ENCODE results near the gene GJB2. TPM values are rescaled to one million over a fixed set of nuclear protein-coding genes. Genes with fewer than 3 reads are reported as not detected.

The GJB2 gene
- total and polyA plus RNA-seq, 10 of the 15 experiments (the other 5 are each of a cell fraction or from before 2014, with no cell fraction given) = 0.07 to 0.59 (median 0.31) TPM; not detected in 1

DNA sequence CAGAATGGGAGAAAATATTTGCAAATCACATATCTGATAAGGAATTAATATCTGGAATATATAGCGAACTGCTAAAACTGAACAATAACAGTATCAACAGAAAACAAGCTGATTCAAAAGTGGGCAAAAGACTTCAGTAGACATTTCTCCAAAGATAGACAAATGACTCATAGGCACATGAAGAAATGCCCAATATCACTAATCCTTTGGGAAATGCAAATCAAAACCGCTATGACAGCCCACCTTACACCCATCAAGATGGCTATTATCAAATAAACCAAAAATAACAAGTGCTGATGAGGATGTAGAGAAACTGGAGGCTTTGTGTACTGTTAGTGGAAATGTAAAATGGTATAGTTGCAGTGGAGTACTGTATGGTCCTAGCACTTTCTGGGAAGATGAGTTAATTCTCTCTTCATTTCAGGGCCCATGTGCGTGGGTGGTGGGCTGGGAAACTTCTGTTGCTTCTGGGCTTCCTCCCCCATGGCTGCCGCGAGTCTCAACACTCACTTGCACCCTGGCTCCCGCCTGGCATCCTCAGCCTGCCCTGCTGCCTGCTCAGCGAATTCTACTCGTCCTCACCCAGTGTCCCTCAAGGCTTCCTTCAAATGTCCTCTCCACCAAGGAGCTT is 19.5 kb downstream of the GJB2 start:
- TF ChIP-seq EGR1 (IDR thresholded peaks at IDR 0.05; ENCODE audit: borderline replicate concordance in 1 of 2, low read depth in 2 of 2, low read length in 2 of 2) = 0 out of 3 replicates have a peak, but pooled peaks of 1 of the 2 experiments have one; percentile 33
- TF ChIP-seq, protein P1, sequence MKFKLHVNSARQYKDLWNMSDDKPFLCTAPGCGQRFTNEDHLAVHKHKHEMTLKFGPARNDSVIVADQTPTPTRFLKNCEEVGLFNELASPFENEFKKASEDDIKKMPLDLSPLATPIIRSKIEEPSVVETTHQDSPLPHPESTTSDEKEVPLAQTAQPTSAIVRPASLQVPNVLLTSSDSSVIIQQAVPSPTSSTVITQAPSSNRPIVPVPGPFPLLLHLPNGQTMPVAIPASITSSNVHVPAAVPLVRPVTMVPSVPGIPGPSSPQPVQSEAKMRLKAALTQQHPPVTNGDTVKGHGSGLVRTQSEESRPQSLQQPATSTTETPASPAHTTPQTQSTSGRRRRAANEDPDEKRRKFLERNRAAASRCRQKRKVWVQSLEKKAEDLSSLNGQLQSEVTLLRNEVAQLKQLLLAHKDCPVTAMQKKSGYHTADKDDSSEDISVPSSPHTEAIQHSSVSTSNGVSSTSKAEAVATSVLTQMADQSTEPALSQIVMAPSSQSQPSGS (IDR thresholded peaks at IDR 0.05; ENCODE audit: low read length) = no peak
- no peak overlapping the region for H3K9ac ChIP-seq (ENCODE audit: control insufficient read depth, insufficient read depth, low read length)
- H3K79me2 ChIP-seq (ENCODE audit: control insufficient read depth, insufficient read depth, low read length) = no peaks in the 10 kb centered on the region
- ChIA-PET SMC1A (ENCODE audit: uncharacterized antibody, unreplicated experiment) (no interaction called here), CTCF (no interaction called here), RAD21 (ENCODE audit: unreplicated experiment) (no interaction called here), POLR2A (no interaction called here)
- peaks cover 8% of the 10 kb centered on the region for H3K4me1 ChIP-seq (ENCODE audit: control insufficient read depth, insufficient read depth, low read length)
- intact Hi-C loops (cut with micrococcal nuclease; ENCODE audit: unreplicated experiment) (no loop called here), in situ Hi-C loops (cut with MboI) (no loop called here)
- no peaks in the 10 kb centered on the region for H3K36me3 ChIP-seq (ENCODE audit: control insufficient read depth in 2 of 2, insufficient read depth in 2 of 2, low read length in 1 of 2)
- WGBS (ENCODE audit: insufficient coverage, insufficient replicate concordance, low lambda C conversion rate, missing lambda C conversion rate) = 37% methylated on average over 8 of the region's 8 CpGs
- no peaks in the 10 kb centered on the region for H4K20me1 ChIP-seq (ENCODE audit: control insufficient read depth, insufficient read depth)
- no peak for DNase-seq (ENCODE audit: low read depth, low spot score)
- no peak for FAIRE-seq
- no peaks in the 10 kb centered on the region for H3K9me3 ChIP-seq (replicated peaks; ENCODE audit: control insufficient read depth, insufficient read depth, low read length)
- no peak overlapping the region for H3K4me2 ChIP-seq (ENCODE audit: control insufficient read depth, insufficient read depth)
- H3K27me3 ChIP-seq (replicated peaks in 1 of 2; ENCODE audit: control insufficient read depth in 2 of 2, insufficient read depth in 2 of 2, low read length in 1 of 2) = no peaks in the 10 kb centered on the region
- no TSS peak for BruUV-seq (replicated peaks)
- no peak overlapping the region for H3K27ac ChIP-seq (ENCODE audit: control insufficient read depth, insufficient read depth)
- no peak for ATAC-seq
- no peak overlapping the region for H2AFZ ChIP-seq (ENCODE audit: control insufficient read depth, low read depth, low read length)
- no peak overlapping the region for H3K4me3 ChIP-seq

DNA sequence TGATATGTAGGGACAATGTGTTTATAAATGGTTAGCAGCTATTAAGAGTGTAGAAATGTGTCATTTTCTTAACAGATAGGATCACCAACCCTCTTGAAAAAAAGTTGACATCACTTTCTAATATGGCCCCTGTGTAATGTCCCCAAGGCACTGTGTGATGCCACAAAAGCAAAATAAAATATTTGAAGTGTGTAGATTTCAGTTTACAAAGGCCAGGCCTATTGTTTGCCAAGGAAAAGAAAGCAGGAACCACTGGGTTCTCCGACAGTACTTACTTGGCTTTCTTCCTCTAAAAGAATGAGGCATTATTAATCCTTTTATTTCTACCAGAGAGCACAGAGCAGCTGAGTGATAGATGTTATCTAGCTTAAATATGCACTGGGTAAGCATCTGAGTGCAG is 21.4 kb downstream of the GJB2 start:
- Histone ChIP-seq H3K4me1 (ENCODE audit: control insufficient read depth, insufficient read depth, low read length) (peaks cover 8% of the 10 kb centered on the region), H3K9ac (ENCODE audit: control insufficient read depth, insufficient read depth, low read length) (no peak overlapping the region), H3K4me3 (no peak overlapping the region), H3K27ac (ENCODE audit: control insufficient read depth, insufficient read depth) (no peak overlapping the region), H3K27me3 (replicated peaks in 1 of 2; ENCODE audit: control insufficient read depth in 2 of 2, insufficient read depth in 2 of 2, low read length in 1 of 2) (peaks cover 0 to 3% of the 10 kb centered on the region in 2 experiments; a peak in 1 of 4 replicates), H3K36me3 (ENCODE audit: control insufficient read depth in 2 of 2, insufficient read depth in 2 of 2, low read length in 1 of 2) (no peaks in the 10 kb centered on the region), H3K79me2 (ENCODE audit: control insufficient read depth, insufficient read depth, low read length) (no peaks in the 10 kb centered on the region), H4K20me1 (ENCODE audit: control insufficient read depth, insufficient read depth) (no peaks in the 10 kb centered on the region), H3K4me2 (ENCODE audit: control insufficient read depth, insufficient read depth) (no peak overlapping the region), H3K9me3 (replicated peaks; ENCODE audit: control insufficient read depth, insufficient read depth, low read length) (no peaks in the 10 kb centered on the region), H2AFZ (ENCODE audit: control insufficient read depth, low read depth, low read length) (no peak overlapping the region)
- SMC1A ChIA-PET (ENCODE audit: uncharacterized antibody, unreplicated experiment) = no interaction called here
- CTCF ChIA-PET = no interaction called here
- no peak for TF ChIP-seq GATAD2B (conservative IDR thresholded peaks at IDR 0.05; ENCODE audit: low read depth)
- TF ChIP-seq, protein P2, sequence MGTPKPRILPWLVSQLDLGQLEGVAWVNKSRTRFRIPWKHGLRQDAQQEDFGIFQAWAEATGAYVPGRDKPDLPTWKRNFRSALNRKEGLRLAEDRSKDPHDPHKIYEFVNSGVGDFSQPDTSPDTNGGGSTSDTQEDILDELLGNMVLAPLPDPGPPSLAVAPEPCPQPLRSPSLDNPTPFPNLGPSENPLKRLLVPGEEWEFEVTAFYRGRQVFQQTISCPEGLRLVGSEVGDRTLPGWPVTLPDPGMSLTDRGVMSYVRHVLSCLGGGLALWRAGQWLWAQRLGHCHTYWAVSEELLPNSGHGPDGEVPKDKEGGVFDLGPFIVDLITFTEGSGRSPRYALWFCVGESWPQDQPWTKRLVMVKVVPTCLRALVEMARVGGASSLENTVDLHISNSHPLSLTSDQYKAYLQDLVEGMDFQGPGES (IDR thresholded peaks at IDR 0.05) = no peak
- in situ Hi-C loops (cut with MboI) = no loop called here
- WGBS (ENCODE audit: insufficient coverage, insufficient replicate concordance, low lambda C conversion rate, missing lambda C conversion rate) = 96% methylated on average over 1 of the region's 1 CpG
- no peak for DNase-seq (ENCODE audit: low read depth, low spot score)
- RAD21 ChIA-PET (ENCODE audit: unreplicated experiment) = no interaction called here
- POLR2A ChIA-PET = no interaction called here
- no peak for FAIRE-seq
- no TSS peak for BruUV-seq (replicated peaks)
- ATAC-seq = no peak
- intact Hi-C loops (cut with micrococcal nuclease; ENCODE audit: unreplicated experiment) = no loop called here

Measured in GM12878 (cell line).